Activated T-cell treated with anti-CD3 and anti-CD28 coated beads for 1 hour (primary cell): ENCODE measurements around the gene NKAIN4.

Source experiments
- DNase-seq: peaks from one replicate; pipeline ENCODE4 v3.0.0-alpha.2; 2020; ENCODE audit warnings: low read depth

Gene NKAIN4

GRCh38 chr20:63287697-63288580, 33.7 kb upstream of the NKAIN4 start:
- no peak for DNase-seq

GRCh38 chr20:63286781-63287696, 32.8 kb upstream of the NKAIN4 start:
- no peak for DNase-seq

DNA sequence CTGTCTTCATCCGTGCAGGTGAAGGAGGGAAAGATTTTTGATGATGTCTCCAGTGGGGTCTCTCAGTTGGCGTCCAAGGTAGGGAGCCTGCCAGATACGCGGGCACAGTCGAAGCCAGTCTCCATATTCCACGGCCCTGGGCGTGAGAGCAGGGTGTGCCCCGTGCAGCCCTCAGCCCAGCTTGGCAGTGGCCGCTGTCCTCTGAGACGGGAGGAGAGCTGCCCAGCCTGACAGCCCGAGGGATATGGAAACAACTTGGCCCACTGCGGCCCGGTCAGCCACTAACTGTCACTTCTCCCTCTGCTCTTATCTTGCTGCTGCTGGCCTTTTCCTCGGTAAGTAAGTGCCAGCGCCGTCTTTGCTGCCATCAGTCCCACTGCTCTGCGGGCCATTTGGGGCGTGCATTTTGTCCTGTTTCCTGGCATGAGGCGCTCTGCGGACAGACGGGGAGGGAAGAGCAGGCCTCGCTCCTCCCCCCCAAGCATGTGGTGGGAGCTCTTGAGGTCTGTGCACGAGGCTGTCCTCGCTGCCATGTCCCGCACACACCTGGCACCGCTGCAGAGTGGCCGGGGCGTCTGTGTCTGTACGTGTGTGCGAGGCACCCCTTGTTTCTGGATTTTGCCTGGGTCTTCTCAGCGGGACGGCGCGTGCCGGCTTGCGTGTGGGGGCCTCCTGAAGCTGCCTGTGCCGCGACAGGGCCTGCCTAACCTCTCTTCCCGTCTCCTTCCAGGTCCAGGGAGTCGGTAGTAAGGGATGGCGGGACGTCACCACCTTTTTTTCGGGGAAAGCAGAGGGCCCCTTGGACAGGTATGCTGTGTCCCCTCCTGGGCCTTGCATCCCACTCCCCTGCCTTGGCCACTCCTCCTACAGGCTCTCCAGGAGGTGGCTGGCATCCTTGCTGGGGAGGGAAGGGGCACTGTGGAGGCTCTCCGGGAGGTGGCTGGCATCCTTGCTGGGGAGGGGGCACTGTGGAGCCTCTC, 31.7 kb upstream of the NKAIN4 start:
- no peak for DNase-seq

GRCh38 chr20:63284981-63285524, 30.8 kb upstream of the NKAIN4 start:
- no peak for DNase-seq

DNA sequence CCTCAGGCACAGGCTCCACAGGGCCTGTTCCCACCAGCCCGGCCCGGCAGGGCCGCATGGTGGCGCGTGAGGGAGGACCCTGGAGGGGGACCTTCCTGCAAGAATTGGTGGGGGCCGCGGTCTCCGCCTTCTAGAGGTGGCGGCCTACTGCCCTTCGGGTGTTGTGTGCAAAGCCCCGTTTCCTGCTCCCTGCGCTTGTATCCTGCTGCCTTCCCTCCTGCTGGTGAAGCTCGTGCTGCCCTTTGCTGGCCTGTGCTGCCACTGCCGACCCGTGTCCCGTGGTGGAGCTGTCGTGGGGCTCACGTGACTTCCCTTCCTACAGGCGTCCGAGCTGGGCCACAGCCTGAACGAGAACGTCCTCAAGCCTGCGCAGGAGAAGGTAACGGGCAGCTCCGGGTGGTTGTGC, 30.3 kb upstream of the NKAIN4 start:
- DNase-seq = no peak

- no peak for DNase-seq
These were observed 29.8 kb upstream of the NKAIN4 start for GRCh38 chr20:63284083-63284440.

DNA sequence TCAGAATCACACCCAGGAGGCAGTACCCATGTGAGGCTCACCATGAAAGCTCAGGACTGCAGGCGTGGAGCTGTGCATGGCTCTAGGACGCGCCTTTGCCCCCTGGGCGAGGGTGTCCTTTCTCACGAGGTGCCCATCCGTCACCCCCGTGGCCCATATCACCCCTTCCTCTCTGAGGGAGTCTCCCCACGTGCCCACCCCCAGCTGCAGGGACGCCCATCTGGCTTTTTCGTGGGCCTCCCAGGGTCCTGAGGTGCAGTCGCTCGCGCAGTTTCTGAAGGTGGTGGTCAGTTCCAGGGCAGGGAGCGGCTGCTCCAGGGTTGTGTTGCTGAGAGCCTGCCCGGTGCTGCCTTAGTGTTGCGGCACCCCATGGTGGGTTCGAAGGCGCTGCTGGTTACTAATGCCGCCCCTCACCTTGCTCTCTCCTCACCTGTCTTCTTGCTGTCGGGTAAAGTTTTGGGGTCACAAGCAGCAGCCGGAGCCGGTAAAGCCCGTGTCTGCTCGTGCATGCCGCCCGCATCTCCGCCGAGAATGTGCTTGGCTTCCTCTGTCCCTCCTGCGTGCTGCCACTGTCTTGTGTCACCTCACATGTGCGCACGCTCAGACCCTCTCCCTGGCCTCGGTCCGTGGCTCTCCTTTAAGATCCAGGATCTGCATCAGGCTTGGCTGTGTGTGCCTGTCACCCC, 29.3 kb upstream of the NKAIN4 start:
- no peak for DNase-seq

GRCh38 chr20:63282946-63283345, 28.7 kb upstream of the NKAIN4 start:
- no peak for DNase-seq

DNA sequence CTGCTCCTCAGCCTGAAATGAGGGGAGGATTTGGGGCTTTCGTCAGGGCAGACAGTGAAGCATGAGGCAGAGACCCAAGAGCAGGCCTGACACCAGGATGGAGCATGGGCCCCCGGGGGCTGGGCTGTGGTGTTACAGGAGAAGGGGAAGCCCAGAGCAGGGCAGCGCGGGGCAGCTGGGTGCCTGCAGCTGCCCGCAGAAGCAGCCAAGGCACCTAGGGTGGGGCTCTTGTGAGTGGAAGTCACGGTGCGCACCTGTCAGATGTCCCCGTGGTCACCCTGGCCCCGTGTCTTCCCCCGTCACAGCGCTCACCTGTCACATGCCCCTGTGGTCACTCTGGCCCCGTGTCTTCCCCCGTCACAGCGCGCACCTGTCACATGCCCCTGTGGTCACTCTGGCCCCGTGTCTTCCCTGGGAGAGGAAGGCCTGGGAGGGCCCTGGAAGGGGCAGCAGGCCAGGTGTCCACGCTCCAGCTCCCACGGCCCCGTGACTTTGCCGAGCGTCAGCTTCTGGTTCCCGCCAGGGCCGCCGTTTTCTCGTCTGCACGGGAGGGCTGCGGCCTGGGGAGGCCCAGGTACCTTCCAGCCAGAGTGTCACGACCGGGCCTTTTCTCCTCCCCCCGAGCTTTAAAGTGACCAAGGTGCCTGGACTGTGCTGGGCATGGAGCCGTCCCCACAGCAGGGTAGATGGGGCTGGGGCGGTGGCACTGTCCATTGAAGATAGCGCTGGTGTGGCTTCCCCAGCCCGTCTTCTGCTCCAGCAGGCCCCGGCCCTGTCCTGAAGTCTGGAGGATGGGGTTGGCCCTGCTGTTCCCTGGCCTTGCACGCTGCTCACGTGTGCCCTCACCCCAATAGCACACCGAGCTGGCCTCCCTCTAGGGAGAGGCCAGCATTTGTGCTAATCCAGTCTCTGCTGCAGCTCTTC, 27.7 kb upstream of the NKAIN4 start:
- no peak for DNase-seq

- no peak for DNase-seq
These were observed 26.8 kb upstream of the NKAIN4 start for GRCh38 chr20:63280929-63281545.

- no peak for DNase-seq
These were observed 26.1 kb upstream of the NKAIN4 start for GRCh38 chr20:63280371-63280770.

DNA sequence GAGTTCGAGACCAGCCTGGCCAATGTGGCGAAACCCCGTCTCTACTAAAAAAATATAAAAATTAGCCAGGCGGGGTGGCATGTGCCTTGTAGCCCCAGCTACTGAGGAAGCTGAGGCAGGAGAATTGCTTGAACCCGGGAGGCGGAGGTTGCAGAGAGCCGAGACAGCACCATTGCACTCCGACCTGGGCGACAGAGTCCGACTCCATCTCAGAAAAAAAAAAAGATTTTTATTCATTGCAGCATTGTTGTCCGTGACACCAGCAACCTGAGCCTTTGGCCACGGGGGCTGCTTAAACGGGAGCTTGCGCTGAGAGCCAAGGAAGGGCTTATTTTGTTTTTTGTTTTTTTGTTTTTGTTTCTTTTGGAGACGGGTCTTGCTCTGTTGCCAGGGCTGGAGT, 25.7 kb upstream of the NKAIN4 start:
- DNase-seq = no peak

- DNase-seq = no peak
These were observed 24.4 kb upstream of the NKAIN4 start for GRCh38 chr20:63278661-63279060.

DNA sequence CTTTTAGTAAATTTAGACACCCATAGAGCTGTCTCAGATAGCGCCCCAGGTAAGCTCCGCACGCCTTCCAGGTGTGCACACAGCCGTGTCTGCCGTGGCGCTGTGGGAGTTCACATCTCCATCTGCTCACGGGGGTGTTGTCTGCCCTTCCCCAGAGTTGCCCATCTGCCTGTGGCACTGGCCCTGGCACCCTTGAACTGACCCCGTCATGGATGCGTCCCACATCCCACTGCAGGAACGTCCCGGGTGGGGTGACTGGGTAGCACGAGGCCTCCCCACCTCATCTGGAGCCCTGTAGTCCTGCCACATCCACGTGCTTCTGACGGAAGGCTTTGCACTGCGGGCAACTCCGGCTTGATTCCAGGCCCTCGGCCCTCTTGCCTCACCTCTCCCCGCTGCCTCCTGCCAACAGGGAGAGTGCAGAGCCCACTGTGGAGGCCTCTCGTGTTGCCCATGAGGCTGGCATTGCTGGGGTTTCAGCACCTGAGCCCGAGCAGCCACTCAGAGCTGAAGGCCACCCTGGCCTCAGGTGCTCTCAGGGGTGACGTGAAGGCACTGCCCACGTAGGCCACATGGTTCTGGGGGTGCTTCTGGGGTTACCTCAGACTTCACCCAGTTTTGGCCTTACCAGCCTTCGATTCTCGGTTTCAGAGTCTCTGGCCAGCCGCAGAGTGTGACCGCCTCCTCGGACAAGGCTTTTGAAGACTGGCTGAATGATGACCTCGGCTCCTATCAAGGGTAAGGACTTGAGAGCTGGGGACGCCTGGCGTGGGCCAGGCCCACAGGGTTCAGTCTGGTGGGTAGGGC, 23.4 kb upstream of the NKAIN4 start:
- DNase-seq = no peak

GRCh38 chr20:63276956-63277355, 22.7 kb upstream of the NKAIN4 start:
- no peak for DNase-seq

DNA sequence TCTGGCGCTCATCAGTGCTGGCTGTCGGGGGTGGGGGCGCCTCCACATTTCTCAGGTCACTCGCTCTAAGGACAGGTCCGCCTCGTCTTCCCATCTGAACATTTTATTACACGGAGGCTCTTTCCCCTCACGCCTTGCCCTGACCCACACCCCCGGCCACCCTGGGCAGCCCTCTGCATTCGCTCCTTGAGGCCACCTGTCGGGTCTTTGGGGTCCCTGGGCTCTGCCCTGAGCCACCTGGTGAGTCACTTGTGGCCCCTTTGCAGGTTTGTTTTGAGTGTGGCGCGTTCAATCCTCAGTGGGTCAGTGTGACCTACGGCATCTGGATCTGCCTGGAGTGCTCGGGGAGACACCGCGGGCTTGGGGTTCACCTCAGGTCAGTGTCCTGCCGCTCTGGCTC, 21.6 kb upstream of the NKAIN4 start:
- no peak for DNase-seq

- no peak for DNase-seq
These were observed 20.3 kb upstream of the NKAIN4 start for GRCh38 chr20:63274381-63275228.
